CD4-positive, alpha-beta T cell treated with Interleukin-4 for 1 hour (primary cell): Measurements from ENCODE around the gene KIF19.
A peak's percentile ranks its signal among the peaks of the same experiment; 100 is the strongest.

Experiments
- DNase-seq, 2 donors: peaks; one replicate each; pipeline ENCODE4 v3.0.0-alpha.2; 2020 to 2022

KIF19 gene

DNA sequence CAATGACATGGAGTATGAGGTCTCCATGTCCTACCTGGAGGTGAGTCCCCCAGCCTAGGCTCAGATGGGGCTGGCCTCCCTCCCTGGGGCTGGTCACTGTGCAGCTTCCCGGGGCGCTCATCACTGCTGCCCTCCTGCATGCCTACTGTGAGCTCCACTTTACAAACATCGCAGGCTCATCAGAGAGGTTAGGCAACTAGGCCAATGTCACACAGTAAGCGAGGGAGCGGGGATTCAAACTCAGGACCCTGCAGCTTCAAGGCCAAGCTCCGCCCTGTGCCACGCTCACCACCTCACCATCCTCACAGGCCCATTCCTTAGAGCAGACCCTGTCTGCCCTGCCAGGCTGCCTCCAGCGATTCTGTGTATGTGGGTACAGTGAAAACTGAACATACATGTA, 17.1 kb downstream of the KIF19 start:
- DNase-seq: no peak

- DNase-seq: no peak
Observed at GRCh38 chr17:74343526-74344284, 17.7 kb downstream of the KIF19 start.

DNA sequence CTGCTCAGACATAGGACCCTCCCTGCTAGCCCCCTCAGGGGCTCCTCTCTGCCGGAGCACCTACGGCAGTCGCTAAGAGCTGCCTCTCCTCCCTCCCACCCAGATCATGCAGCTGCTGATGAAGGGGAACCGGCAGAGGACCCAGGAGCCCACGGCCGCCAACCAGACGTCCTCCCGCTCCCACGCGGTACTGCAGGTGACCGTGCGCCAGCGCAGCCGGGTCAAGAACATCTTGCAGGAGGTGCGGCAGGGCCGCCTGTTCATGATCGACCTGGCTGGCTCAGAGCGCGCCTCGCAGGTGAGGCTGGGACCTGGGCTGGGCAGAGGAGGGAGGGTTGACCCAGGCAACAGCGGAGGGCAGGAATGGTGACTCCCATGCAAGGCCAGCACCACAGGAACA, 18.6 kb downstream of the KIF19 start:
- no peak for DNase-seq

GRCh38 chr17:74345433-74346241, 19.6 kb downstream of the KIF19 start:
- DNase-seq: no peak

DNA sequence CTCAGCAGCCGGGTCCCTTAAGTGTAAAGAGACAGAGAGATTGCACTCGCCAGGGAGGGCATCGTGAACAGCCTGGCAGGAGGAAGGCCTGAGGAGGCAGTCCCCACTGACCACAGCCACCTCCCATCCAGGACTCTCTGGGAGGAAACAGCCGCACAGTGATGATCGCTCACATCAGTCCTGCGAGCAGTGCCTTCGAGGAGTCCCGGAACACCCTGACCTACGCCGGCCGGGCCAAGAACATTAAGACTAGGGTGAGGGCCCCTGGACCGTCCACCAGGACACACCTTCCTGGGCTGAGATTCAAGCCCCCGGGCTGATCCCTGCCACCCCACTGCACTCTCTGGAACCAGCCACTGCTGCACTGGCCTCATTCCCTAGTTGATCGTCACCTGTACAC, 21.6 kb downstream of the KIF19 start:
- DNase-seq: no peak

DNA sequence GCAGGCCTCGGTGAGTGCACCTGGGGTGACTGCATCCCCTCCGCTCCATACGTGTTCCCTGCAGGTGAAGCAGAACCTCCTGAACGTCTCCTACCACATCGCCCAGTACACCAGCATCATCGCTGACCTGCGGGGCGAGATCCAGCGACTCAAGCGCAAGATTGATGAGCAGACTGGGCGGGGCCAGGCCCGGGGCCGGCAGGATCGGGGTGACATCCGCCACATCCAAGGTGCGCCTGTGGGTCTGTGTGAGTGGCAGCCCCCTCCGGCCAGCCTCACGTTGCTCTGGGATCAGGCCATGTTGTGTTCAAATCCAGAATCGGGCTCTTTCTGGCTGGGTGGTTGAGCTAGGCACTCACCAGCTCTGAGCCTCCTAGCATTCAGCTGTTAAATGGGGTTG, 23.1 kb downstream of the KIF19 start:
- DNase-seq: no peak

- DNase-seq: no peak
Observed at GRCh38 chr17:74350486-74350885, 24.5 kb downstream of the KIF19 start.

- DNase-seq: no peak
Observed at GRCh38 chr17:74351552-74352210, 25.7 kb downstream of the KIF19 start.

DNA sequence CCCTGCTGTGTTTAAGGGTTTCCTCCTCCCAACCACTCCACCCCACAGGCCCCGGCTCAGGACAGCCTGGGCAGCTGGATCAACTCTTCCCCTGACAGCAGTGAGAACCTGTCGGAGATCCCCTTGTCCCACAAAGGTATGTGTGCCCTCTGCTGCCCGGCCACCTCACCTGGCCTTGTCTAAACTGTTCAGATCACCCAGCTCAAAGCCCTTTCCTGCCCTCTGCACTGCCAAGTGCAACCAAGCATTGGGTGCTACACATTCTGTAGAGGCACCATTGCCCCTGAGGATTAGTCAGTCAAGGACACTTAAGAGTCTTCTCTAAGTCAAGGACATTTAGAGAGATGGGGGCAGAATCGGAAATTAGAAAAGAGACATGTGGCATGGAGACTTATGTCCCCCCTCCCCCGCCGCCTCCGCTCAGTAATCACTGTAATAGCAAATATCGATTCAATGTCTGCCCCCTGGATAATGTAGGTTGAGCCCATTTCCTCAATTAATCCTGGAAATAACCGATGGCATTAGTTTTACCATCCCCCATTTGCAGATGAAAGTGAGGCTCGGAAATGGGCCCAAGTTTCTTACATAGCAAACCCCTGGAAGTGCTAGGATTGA, 27.5 kb downstream of the KIF19 start:
- no peak for DNase-seq

DNA sequence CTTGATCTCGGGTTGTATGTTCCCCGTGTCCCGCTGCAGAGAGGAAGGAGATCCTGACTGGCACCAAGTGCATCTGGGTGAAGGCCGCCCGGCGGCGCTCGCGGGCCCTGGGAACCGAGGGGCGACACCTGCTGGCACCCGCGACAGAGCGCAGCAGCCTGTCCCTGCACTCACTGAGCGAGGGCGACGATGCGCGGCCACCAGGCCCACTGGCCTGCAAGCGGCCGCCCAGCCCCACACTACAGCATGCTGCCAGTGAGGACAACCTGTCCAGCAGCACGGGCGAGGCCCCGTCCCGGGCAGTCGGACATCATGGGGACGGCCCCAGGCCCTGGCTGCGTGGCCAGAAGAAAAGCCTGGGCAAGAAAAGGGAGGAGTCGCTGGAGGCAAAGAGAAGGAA, 28.1 kb downstream of the KIF19 start:
- peak; percentile 44 to 52 for DNase-seq

GRCh38 chr17:74354561-74354960, 28.5 kb downstream of the KIF19 start:
- no peak for DNase-seq

DNA sequence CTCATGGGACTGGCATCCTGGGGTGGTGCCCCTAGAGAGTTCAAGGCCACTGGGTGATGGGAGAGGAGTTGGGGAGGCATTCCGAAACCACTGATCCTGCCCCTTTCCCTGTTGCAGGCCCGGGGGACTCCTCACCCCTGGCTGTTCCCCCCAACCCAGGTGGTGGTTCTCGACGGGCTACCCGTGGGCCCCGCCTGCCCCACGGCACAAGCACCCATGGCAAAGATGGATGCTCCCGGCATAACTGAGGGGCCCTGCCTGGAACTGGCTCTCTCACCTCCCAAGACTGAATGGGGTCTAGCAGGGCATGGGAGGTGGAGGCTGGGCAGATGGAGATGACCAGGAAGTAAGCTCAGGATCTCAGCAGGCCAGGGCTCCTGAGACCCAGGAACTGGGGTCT, 29.0 kb downstream of the KIF19 start:
- DNase-seq: no peak

DNA sequence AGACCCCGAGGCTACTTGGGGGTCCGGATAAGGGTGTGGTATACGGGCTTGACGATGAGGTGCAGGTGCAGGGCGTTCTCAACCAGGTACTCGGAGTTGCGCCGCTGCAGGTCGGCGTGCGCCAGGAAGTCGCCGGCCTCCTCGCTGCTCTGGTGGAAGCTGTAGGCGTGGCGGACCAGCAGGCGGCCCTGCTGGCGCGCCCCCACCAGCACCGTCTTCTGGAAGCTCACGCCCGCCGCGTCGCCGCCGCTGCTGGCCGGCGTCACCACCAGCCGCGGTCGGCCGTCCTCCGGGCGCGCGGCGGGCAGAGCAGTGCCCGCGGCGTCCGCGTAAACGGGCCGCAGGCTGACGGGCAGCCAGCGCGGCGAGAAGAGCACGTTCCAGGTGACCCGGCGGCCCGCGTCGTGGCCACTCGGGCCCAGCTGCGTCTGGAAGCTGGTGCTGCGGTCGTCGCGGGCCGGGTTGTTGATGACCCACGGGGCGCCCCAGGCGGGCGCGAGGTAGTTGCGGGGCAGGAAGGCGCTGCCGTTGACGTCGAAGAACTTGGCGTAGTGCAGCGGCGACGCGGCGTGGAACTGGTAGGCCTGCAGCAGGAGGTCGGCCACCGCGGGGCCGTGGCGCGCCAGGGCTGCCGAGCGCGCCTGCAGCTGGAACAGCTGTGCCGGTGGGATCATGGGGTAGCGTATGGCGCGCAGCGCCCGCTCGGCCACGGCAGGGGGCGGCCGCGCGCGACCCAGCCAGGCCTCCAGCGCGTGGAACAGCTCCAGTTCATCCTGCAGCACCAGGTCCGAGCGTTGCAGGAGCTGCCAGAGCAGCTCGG, 30.8 kb downstream of the KIF19 start:
- DNase-seq: peak in 1 of 2 donors; percentile 16

- no peak for DNase-seq
Observed at GRCh38 chr17:74357466-74357809, 31.4 kb downstream of the KIF19 start.

DNA sequence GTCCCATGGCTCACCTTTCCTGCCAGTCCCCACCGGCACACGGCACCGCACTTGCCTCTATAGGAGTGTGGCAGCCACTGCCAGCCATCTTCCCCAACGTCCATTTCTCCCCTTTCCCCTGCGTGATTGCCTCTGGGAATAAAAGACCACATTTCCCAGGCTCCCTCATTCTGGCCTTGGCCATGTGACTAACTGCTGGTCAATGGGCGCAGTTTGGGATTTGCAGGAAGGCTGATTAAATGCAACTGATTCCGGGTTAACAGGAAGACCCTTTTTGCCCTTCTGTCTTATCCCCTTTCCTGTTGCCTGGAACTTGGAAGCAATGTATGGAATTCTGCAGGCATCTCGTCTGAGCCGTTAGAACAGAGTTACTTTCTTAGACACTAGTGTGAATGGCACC, 32.7 kb downstream of the KIF19 start:
- no peak for DNase-seq

- DNase-seq: no peak
Observed at GRCh38 chr17:74359916-74360315, 33.9 kb downstream of the KIF19 start.

GRCh38 chr17:74360899-74361229, 34.8 kb downstream of the KIF19 start:
- no peak for DNase-seq

DNA sequence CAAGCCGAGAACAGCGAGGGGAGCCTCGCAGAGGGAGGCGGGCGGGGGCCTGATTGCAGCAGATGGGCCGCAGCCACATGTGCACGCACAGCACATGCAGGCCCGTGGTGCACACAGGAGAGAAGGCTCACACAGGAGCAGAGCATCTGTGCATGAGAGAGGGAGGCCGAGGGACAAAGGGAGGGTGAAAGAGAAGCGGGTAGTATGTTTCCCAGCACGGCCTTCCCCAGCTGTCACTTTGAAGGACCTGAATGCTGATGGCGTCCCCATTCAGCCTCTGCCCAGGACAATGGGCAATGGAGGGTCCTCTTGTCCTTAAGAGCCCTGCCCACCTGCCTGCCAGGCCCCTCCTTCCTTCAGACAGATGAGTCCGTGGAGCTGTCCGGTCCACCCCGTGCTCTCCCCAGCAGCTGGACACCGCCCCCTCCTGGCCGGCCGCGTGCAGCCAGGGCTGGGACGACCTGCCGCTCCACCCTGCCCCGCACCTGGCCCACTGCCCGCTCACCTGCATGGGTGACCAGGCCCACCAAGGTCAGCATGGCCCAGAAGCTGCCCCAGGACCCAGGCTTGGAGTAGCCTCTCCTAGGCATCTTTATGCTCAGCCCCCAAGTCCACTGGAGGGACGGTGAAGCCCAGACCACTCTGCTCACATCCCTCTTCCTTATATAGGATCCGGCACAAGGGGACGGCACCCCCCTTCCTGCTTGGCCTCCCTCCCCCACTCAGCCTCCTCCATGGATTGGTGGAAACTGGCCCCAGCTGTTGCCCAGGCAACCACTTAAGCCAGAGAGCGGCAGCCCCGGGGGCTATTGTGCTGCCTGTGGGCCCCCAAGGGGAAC, 35.4 kb downstream of the KIF19 start, which contains the start of gene BTBD17:
Gene BTBD17 (minus strand): TSS at position 639 of the 839 bp plus-strand sequence. CDS start 49 bp downstream, at position 590.
- DNase-seq: peak; percentile 24 to 33

GRCh38 chr17:74362069-74362405, 36.0 kb downstream of the KIF19 start:
- no peak for DNase-seq

DNA sequence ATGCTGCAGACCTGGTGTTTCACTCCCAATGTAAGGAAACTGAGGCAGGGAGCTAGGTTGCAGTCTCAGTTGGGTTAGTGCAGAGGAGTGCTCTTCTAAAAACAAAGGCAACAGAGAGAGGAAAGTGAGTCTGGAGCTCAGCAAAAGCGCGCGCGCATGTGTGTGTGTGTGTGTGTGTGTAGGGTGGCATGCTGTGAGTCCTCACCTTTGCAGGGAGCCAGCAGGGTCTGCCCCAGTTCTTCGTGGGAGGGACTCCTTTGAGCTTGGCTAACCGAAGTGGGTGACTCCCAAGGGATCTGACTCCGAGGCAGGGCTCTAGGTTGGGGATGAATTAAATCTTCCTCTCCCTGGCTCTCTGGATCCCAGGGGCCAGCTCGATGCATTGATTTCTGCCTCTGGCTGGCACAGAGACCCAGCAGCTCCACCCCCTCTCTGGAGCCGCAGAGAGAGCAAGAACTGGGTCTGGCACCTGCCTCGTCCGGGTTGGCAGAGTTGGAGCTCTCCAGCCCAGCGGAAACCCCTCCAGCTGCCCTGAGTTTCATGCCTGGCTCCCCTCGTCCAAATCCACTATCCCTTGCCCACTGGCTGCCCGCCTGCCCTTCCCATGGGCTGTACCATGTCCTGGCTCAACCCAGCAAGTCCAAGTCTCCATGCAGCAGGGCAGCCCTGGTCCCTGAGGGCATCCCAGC, 36.9 kb downstream of the KIF19 start:
- no peak for DNase-seq

GRCh38 chr17:74367206-74367605, 41.2 kb downstream of the KIF19 start, which contains the start of gene GPR142:
Gene GPR142, plus strand, starts transcription at chr17:74367506. Its CDS starts 2,035 bp downstream, at chr17:74369541.
- DNase-seq: no peak
